Activated naive CD4-positive, alpha-beta T cell treated with anti-CD3 and anti-CD28 coated beads, Interleukin-2, amount 10 ng/mL, durations not matched to agents 7 days and 5 days (primary cell): ENCODE results near the gene CIC.
A peak's percentile ranks its signal among the peaks of the same experiment; 100 is the strongest.

ENCODE experiments used
- CTCF ChIA-PET: fragments of 350-600 bp; sonication (Branson Sonifier 250); formaldehyde crosslinking; loops from one replicate; lab custom pipeline; 2021; ENCODE audit warnings: antibody characterized with exemption; lab: Charles Lee
- DNase-seq: peaks from one replicate; pipeline ENCODE4 v3.0.0-alpha.2; 2020
- H3K27ac Mint-ChIP-seq: one replicate; pipeline ENCODE4 v1.8.0; 2021; ENCODE audit warnings: mild to moderate bottlenecking, moderate library complexity, mixed read lengths
- H3K27me3 Mint-ChIP-seq: one replicate; pipeline ENCODE4 v1.8.0; 2021; ENCODE audit warnings: mild to moderate bottlenecking, mixed read lengths
- H3K36me3 Mint-ChIP-seq: one replicate; pipeline ENCODE4 v1.8.0; 2021; ENCODE audit warnings: mixed read lengths
- H3K4me1 Mint-ChIP-seq: one replicate; pipeline ENCODE4 v1.8.0; 2021; ENCODE audit warnings: mixed read lengths
- H3K4me3 Mint-ChIP-seq: one replicate; pipeline ENCODE4 v1.8.0; 2021; ENCODE audit warnings: mild to moderate bottlenecking, moderate library complexity, mixed read lengths
- H3K9me3 Mint-ChIP-seq: one replicate; pipeline ENCODE4 v1.8.0; 2021; ENCODE audit warnings: mixed read lengths

The CIC gene

GRCh38 chr19:42313840-42314755, 45.0 kb downstream of the CIC start:
- Mint-ChIP-seq H3K9me3 (no peaks in the 10 kb centered on the region), H3K4me1 (peaks cover 19% of the 10 kb centered on the region), H3K36me3 (no peaks in the 10 kb centered on the region), H3K27ac (no peak overlapping the region), H3K27me3 (peaks cover 77% of the 10 kb centered on the region), H3K4me3 (no peak overlapping the region)
- no peak for DNase-seq
- CTCF ChIA-PET = interaction anchor here (1.0 to 1.1 kb wide), 2 partner anchors 9 to 33 kb away, joined by 4 to 6 read pairs; no protein-coding TSS in a partner anchor

- Mint-ChIP-seq H3K27me3 (peaks cover 77% of the 10 kb centered on the region), H3K4me3 (no peak overlapping the region), H3K36me3 (no peaks in the 10 kb centered on the region), H3K9me3 (no peaks in the 10 kb centered on the region), H3K4me1 (peaks cover 19% of the 10 kb centered on the region), H3K27ac (no peak overlapping the region)
- CTCF ChIA-PET = interaction anchor here (1.2 kb wide), 1 partner anchor 12 kb away, joined by 3 read pairs; no protein-coding TSS in a partner anchor
- DNase-seq = no peak
These were observed 46.0 kb downstream of the CIC start for GRCh38 chr19:42315024-42315423.

GRCh38 chr19:42316223-42317211, 47.5 kb downstream of the CIC start:
- Mint-ChIP-seq H3K36me3 (no peaks in the 10 kb centered on the region), H3K9me3 (no peaks in the 10 kb centered on the region), H3K27ac (no peak overlapping the region), H3K4me3 (no peak overlapping the region), H3K27me3 (peaks cover 77% of the 10 kb centered on the region), H3K4me1 (peaks cover 19% of the 10 kb centered on the region)
- no peak for DNase-seq
- CTCF ChIA-PET = interaction anchor here (1.2 kb wide), 1 partner anchor 10 kb away, joined by 3 read pairs; no protein-coding TSS in a partner anchor

GRCh38 chr19:42317535-42317934, 48.5 kb downstream of the CIC start:
- H3K27ac Mint-ChIP-seq = no peak overlapping the region
- no peak overlapping the region for H3K4me3 Mint-ChIP-seq
- DNase-seq = no peak
- CTCF ChIA-PET = no interaction called here
- H3K36me3 Mint-ChIP-seq = no peaks in the 10 kb centered on the region
- no peaks in the 10 kb centered on the region for H3K9me3 Mint-ChIP-seq
- H3K27me3 Mint-ChIP-seq = peaks cover 77% of the 10 kb centered on the region
- peaks cover 15% of the 10 kb centered on the region for H3K4me1 Mint-ChIP-seq

GRCh38 chr19:42322305-42322704, 53.3 kb downstream of the CIC start:
- Mint-ChIP-seq H3K27ac (no peak overlapping the region), H3K27me3 (peaks cover 62% of the 10 kb centered on the region), H3K9me3 (no peaks in the 10 kb centered on the region), H3K4me1 (peaks cover 24% of the 10 kb centered on the region), H3K36me3 (peaks cover 3% of the 10 kb centered on the region), H3K4me3 (no peak overlapping the region)
- CTCF ChIA-PET = interaction anchor here (1.1 to 3.1 kb wide), 2 partner anchors 207 to 213 kb away, joined by 3 to 9 read pairs; no protein-coding TSS in a partner anchor
- no peak for DNase-seq

- Mint-ChIP-seq H3K27me3 (peaks cover 65% of the 10 kb centered on the region), H3K36me3 (peaks cover 3% of the 10 kb centered on the region), H3K4me3 (peak overlapping the region; percentile 23), H3K9me3 (no peaks in the 10 kb centered on the region), H3K27ac (no peak overlapping the region), H3K4me1 (peaks cover 24% of the 10 kb centered on the region)
- DNase-seq = no peak
- CTCF ChIA-PET = interaction anchor here (0.8 to 3.1 kb wide), 3 partner anchors 19 to 215 kb away, joined by 3 to 9 read pairs (median 3); no protein-coding TSS in a partner anchor
These were observed 54.4 kb downstream of the CIC start for GRCh38 chr19:42323473-42323851.

GRCh38 chr19:42323852-42324654, 55.0 kb downstream of the CIC start:
- peaks cover 65% of the 10 kb centered on the region for H3K27me3 Mint-ChIP-seq
- H3K9me3 Mint-ChIP-seq = no peaks in the 10 kb centered on the region
- H3K4me1 Mint-ChIP-seq = peaks cover 24% of the 10 kb centered on the region
- peaks cover 3% of the 10 kb centered on the region for H3K36me3 Mint-ChIP-seq
- peak; percentile 47 for DNase-seq
- no peak overlapping the region for H3K27ac Mint-ChIP-seq
- H3K4me3 Mint-ChIP-seq = no peak overlapping the region
- CTCF ChIA-PET = interaction anchor here (3.1 kb wide), 1 partner anchor 215 kb away, joined by 9 read pairs; no protein-coding TSS in a partner anchor

GRCh38 chr19:42324655-42325307, 55.7 kb downstream of the CIC start:
- Mint-ChIP-seq H3K27me3 (peaks cover 61% of the 10 kb centered on the region), H3K36me3 (peaks cover 3% of the 10 kb centered on the region), H3K27ac (no peak overlapping the region), H3K4me3 (peak overlapping the region; percentile 88), H3K9me3 (no peaks in the 10 kb centered on the region), H3K4me1 (peaks cover 24% of the 10 kb centered on the region)
- DNase-seq = peak; percentile 30
- CTCF ChIA-PET = no interaction called here

GRCh38 chr19:42325308-42325895, 56.4 kb downstream of the CIC start, which contains the start of gene MEGF8:
MEGF8 (plus strand) TSS chr19:42325635; CDS start chr19:42326244, 609 bp downstream.
- H3K4me1 Mint-ChIP-seq = peaks cover 24% of the 10 kb centered on the region
- DNase-seq = peak; percentile 99
- CTCF ChIA-PET = no interaction called here
- peak within 1 kb of the TSS; percentile 79 for H3K27ac Mint-ChIP-seq
- H3K4me3 Mint-ChIP-seq = peak within 1 kb of the TSS; percentile 88
- peaks cover 3% of the 10 kb centered on the region for H3K36me3 Mint-ChIP-seq
- peaks cover 55% of the 10 kb centered on the region for H3K27me3 Mint-ChIP-seq
- H3K9me3 Mint-ChIP-seq = no peaks in the 10 kb centered on the region

GRCh38 chr19:42325896-42326771, 57.1 kb downstream of the CIC start:
- CTCF ChIA-PET = interaction anchor here (1.1 kb wide), 1 partner anchor 10 kb away, joined by 3 read pairs; no protein-coding TSS in a partner anchor
- peak overlapping the region; percentile 88 for H3K4me3 Mint-ChIP-seq
- peak; percentile 45 for DNase-seq

GRCh38 chr19:42326969-42327368, 57.9 kb downstream of the CIC start:
- Mint-ChIP-seq H3K4me1 (peaks cover 24% of the 10 kb centered on the region), H3K4me3 (peak overlapping the region; percentile 88), H3K9me3 (no peaks in the 10 kb centered on the region), H3K27ac (no peak overlapping the region), H3K27me3 (peaks cover 39% of the 10 kb centered on the region), H3K36me3 (peaks cover 3% of the 10 kb centered on the region)
- CTCF ChIA-PET = interaction anchor here (0.5 to 1.1 kb wide), 2 partner anchors 11 to 143 kb away, joined by 3 read pairs; no protein-coding TSS in a partner anchor
- DNase-seq = no peak

More at GRCh38 chr19:42325896-42326771, 57.1 kb downstream of the CIC start:
- peak overlapping the region; percentile 79 for H3K27ac Mint-ChIP-seq
- no peaks in the 10 kb centered on the region for H3K9me3 Mint-ChIP-seq
- peaks cover 24% of the 10 kb centered on the region for H3K4me1 Mint-ChIP-seq
- peaks cover 3% of the 10 kb centered on the region for H3K36me3 Mint-ChIP-seq
- H3K27me3 Mint-ChIP-seq = peaks cover 47% of the 10 kb centered on the region
